GM18505 (cell line): Measurements from ENCODE around the gene TMEM52.

Source experiments
- ATAC-seq: cut with Tn5 transposase; IDR thresholded peaks from one replicate; pipeline ENCODE4 v1.9.1; 2021; ENCODE audit not compliant: unreplicated experiment
- POLR2A ChIP-seq: IDR thresholded peaks from 4 replicates; pipeline ENCODE4 v1.6.1; 2011; ENCODE audit warnings: borderline replicate concordance; ENCODE audit not compliant: insufficient read depth, insufficient read length; ENCODE audit errors: extremely low read depth

Gene TMEM52

GRCh38 chr1:1956586-1957532, 37.8 kb upstream of the TMEM52 start:
- ATAC-seq: no peak
- TF ChIP-seq POLR2A: no peak

GRCh38 chr1:1956101-1956500, 37.0 kb upstream of the TMEM52 start:
- no peak for TF ChIP-seq POLR2A
- ATAC-seq: no peak

- TF ChIP-seq POLR2A: no peak
- no peak for ATAC-seq
Measured at GRCh38 chr1:1955621-1956094, 36.6 kb upstream of the TMEM52 start.

GRCh38 chr1:1954831-1955441, 35.9 kb upstream of the TMEM52 start:
- TF ChIP-seq POLR2A: no peak
- ATAC-seq: no peak

GRCh38 chr1:1954015-1954414, 34.9 kb upstream of the TMEM52 start:
- no peak for TF ChIP-seq POLR2A
- no peak for ATAC-seq

- TF ChIP-seq POLR2A: no peak
- no peak for ATAC-seq
Measured at GRCh38 chr1:1950940-1951339, 31.9 kb upstream of the TMEM52 start.

- ATAC-seq: no peak
- TF ChIP-seq POLR2A: no peak
Measured at GRCh38 chr1:1948783-1949182, 29.7 kb upstream of the TMEM52 start.

- no peak for ATAC-seq
- no peak for TF ChIP-seq POLR2A
Measured at GRCh38 chr1:1947493-1947892, 28.4 kb upstream of the TMEM52 start.

- TF ChIP-seq POLR2A: no peak
Measured at GRCh38 chr1:1946540-1946939, 27.5 kb upstream of the TMEM52 start.

GRCh38 chr1:1945782-1946393, 26.8 kb upstream of the TMEM52 start:
- TF ChIP-seq POLR2A: no peak
- ATAC-seq: no peak

More at GRCh38 chr1:1946540-1946939, 27.5 kb upstream of the TMEM52 start:
- no peak for ATAC-seq

- no peak for TF ChIP-seq POLR2A
- ATAC-seq: no peak
Measured at GRCh38 chr1:1943834-1944570, 24.9 kb upstream of the TMEM52 start.

- ATAC-seq: no peak
- TF ChIP-seq POLR2A: no peak
Measured at GRCh38 chr1:1942753-1943656, 23.9 kb upstream of the TMEM52 start.
